Heart left ventricle (tissue), 13 donors: Measurements from ENCODE around the gene ACSF2.

Experiments
- POLR2A ChIP-seq, 2 donors: fragments of 450-650 bp; IDR thresholded peaks; one replicate each; pipeline ENCODE4 v1.6.1; 2017; ENCODE audit warnings: antibody characterized with exemption in 2 of 2, mild to moderate bottlenecking in 2 of 2, moderate library complexity in 2 of 2
- TF ChIP-seq, protein P1 (sequence below), 12 donors: fragments of 200-600 bp; sonication (generic) in 4 of 12; IDR thresholded peaks; one replicate each; pipeline versions ENCODE4 v1.5.0 to v1.8.0; 2018 to 2022; ENCODE audit warnings: antibody characterized with exemption in 12 of 12, mild to moderate bottlenecking in 5 of 12
- donor health status: ischemic (EF 13 %, LVEDD 7.1; RV severe dilation, severe dysfunction).
- donor health status: DM: no; HTN: yes; CAD: no.
- donor health status: DM: no; HTN: no; CAD: no.
- donor health status: ischemic (EF 25% LVEDD 6.9; RV normal size, moderate dysfunction).
- donor health status: ischemic (EF 25% LVEDD 5.7; RV mildly dilated, moderate dysfunction).
- donor health status: ischemic (EF 35%, LVEDD 5.7; RV mildly dilated, moderate dysfunction).
- donor health status: nonischemic (EF 11% LVEDD 7.7; RV severe dilation, severe dysfunction).
- donor health status: DM: yes; HTN: yes; CAD: no.
- donor health status: PGD.
- donor health status: ischemic (EF 29% LVEDD 5.4; RV normal size, mild dysfunction).
- donor health status: nonischemic (EF 23%, LVEDD 6.1; RV moderate dilation, normal function).

DNA sequence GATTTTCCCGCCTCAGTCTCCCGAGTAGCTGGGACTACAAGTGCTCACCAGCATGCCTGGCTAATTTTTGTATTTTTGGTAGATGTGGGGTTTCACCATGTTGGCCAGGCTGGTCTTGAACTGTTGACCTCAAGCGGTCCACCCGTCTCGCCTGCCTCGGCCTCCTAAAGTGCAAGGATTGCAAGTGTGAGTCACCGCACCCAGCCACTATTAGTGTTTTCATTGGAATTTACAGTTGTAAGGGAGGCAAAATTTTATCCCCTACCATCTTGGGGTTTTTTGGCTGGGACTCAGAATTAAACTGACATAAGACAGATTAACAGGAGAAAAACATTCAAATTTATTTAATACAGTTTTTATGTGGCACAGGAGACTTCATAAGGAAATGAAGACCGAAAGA is 69.9 kb downstream of the ACSF2 start:
- TF ChIP-seq, protein P1, sequence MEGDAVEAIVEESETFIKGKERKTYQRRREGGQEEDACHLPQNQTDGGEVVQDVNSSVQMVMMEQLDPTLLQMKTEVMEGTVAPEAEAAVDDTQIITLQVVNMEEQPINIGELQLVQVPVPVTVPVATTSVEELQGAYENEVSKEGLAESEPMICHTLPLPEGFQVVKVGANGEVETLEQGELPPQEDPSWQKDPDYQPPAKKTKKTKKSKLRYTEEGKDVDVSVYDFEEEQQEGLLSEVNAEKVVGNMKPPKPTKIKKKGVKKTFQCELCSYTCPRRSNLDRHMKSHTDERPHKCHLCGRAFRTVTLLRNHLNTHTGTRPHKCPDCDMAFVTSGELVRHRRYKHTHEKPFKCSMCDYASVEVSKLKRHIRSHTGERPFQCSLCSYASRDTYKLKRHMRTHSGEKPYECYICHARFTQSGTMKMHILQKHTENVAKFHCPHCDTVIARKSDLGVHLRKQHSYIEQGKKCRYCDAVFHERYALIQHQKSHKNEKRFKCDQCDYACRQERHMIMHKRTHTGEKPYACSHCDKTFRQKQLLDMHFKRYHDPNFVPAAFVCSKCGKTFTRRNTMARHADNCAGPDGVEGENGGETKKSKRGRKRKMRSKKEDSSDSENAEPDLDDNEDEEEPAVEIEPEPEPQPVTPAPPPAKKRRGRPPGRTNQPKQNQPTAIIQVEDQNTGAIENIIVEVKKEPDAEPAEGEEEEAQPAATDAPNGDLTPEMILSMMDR (IDR thresholded peaks at IDR 0.05): no peak
- TF ChIP-seq POLR2A (IDR thresholded peaks at IDR 0.05): no peak
